NCI-H146 treated with DMSO at 0.1 percent for 48 hours (cell line): ENCODE results near the gene HOMER2.
"Not testable (repeated sequence)": the region's sequence is repeated elsewhere in the genome, so short reads cannot be mapped to it uniquely, and the experiment has no call there.

Experiments used
- DNase-seq: peaks from one replicate; lab custom pipeline; 2025; ENCODE audit not compliant: unreplicated experiment; lab: John Stamatoyannopoulos, UW

The HOMER2 gene

GRCh38 chr15:82898961-82899360, 53.6 kb downstream of the HOMER2 start:
- no peak for DNase-seq

GRCh38 chr15:82895983-82896382, 56.5 kb downstream of the HOMER2 start:
- no peak for DNase-seq

DNA sequence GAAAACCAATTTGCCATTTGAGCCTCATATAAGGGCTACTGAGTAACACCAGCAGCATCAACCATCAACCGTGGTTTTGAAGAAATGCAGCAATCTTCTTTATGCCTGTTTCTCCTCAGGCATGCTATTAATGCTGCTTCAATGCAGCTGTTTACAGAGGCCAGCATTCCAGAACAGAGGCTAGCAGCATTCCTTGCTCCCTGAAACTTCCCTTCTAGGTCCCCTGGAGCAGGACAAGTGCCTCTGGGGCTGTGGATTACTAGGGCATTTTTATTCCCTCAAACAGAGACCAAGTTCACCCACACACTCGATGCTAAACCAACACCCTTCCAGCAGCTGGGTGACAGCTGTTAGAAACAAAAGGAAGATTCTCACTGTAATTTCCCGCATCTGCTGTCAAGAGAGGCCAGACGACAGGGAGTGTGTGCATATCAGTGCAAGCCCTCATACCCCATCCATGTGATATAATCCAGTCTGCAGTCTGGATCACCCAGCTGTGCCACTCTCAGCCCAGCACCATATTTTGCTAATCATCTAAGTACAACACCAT, 57.5 kb downstream of the HOMER2 start:
- no peak for DNase-seq

GRCh38 chr15:82893473-82893872, 59.0 kb downstream of the HOMER2 start:
- not testable (repeated sequence) for DNase-seq

GRCh38 chr15:82892573-82892972, 59.9 kb downstream of the HOMER2 start:
- DNase-seq, result no peak

- no peak for DNase-seq
Measured at GRCh38 chr15:82890995-82891390, 61.5 kb downstream of the HOMER2 start.

DNA sequence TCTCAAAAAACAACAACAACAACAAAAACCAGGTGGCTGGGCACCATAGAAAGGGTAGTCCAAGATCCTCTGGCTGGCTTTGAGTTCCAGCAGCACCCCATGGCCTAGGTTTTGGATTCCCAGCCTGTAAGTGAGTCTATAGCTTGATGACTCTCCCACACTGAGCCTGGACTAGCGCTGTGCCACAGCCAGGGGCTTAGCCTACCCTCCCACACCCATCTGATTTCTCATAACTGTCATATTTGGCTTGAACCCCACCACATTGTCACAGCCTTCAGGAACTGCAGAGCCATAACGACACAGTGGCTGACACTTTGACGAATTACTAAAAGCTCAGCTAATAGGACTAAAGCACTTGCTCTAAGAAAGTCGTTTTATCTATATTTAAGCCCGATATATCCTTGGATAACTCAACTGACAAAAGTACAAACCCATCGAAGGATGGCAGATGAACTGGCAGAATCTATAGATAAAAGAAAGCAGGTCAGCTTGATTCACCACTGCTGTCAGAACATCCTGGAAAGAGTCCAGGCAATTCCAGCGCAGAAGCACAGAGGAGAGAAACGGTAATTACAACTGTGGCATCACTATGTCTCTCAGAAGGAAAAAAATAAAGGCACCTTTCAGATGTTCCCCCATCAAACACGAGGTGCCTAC, 62.1 kb downstream of the HOMER2 start:
- DNase-seq, result no peak

DNA sequence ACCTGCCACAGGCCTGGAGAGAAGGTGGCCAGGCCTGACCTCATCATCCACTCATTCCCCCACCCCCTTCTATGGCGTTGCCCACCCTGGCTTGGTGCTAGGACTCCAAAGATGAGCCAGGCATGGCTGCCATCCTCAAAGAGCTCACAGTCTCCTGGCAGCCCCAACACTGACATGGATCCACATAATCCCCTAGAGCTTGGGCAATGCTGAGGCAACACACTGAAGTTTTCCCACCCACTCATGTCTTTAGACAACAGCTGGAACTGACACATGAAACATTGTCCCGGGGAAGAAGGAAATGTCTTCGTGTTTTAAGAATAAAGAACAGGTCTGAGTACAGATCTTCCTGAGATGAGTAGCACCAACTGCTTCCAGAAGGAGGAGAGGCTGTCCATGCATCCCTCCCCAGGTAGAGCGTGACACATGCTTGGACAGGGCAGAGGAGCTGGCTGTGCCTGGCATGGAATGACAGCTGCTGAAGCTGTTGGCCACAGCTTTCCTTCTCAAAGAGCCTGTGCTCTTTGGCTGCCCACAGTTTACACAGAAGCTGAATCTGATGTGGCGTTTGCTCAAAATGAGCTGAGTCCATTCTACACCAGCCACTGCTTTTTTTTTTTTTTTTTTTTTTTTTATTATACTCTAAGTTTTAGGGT, 70.1 kb downstream of the HOMER2 start:
- DNase-seq, result no peak

DNA sequence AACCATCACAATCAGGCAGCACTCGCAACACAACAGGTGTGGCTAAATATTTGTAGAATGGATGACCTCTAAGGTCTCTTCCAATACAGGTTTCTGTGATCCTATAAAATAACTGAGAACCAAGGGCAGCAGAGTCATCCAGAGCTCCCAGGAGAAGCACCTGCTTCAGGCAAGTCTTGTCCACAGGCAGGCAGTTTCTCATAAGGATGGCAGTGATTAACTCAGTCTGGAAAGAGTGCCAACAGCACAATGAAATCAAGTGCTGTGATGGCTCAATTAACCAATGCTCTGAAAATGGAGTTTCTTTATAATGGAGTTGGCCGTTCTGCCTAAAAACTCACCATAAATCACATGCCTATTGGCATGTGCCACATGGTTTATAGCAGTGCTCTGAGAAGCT, 70.8 kb downstream of the HOMER2 start:
- no peak for DNase-seq

DNA sequence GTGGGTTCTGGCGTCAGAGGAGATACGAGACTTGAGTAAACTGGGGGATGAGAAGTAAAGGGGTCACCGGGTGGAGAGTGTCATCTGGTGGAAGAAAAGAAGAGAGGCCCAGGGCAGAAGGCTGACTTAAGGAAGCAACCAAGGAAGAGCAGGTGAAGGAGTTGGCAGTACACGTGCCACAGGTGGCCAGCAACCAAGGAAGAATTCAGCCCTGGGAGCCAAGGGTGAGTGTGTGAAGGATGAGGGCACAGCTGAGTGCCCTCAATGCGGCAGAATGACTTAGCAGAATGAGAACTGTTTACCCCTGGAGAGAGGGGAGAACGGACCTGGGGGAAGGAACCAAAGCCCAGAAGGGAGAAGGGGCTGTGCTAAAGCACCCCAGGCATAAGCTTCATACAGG, 71.8 kb downstream of the HOMER2 start:
- no peak for DNase-seq

DNA sequence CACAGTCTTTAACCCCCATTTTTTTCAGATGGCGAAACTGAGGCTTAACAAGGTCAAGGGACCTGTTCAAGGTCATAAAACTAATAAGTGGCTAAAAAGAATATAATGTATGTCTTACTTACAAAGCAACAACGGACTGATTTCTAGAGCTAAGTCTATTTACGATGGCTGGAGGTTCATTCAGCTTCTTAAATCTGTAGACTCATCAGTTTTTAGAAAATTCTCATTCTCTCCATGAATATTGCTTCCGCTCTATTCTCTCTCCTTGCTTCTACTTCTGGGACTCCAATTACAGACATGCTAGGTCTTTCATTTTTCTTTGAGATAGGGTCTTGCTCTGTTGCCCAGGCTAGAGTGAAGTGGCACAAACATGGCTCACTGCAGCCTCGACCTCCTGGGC, 74.2 kb downstream of the HOMER2 start:
- no peak for DNase-seq

- no peak for DNase-seq
Measured at GRCh38 chr15:82877825-82878224, 74.7 kb downstream of the HOMER2 start.

DNA sequence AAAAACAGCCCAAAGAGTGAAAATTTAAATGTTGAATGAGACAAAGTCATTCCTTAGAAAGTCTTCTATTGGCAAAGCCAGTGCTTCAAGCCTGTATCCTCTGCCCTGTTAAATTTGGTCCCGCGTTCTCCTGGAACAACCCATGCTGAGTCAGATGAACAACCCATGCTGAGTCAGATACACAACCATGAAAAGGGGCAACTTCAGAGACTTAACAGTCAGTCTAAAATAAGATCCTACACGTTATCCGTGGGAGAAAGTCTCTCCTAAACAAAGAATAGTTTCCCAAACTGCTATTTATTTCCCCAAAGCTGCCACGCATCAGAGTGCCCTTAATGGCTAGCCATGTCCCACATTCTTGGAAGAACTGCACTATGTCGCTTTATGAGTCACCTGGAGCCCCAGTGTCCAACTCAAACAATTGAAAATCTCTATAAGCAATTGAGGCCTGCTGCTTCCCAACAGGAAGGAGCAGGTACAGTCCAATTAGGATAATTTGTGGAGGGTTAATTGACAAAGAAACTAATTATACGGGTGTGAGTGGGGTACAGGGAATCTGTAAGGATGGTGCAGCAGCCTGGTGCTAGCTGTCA, 77.0 kb downstream of the HOMER2 start:
- DNase-seq, result no peak

- no peak for DNase-seq
Measured at GRCh38 chr15:82874961-82875360, 77.6 kb downstream of the HOMER2 start.

GRCh38 chr15:82874267-82874666, 78.3 kb downstream of the HOMER2 start:
- no peak for DNase-seq

- no peak for DNase-seq
Measured at GRCh38 chr15:82873000-82873680, 79.4 kb downstream of the HOMER2 start.

DNA sequence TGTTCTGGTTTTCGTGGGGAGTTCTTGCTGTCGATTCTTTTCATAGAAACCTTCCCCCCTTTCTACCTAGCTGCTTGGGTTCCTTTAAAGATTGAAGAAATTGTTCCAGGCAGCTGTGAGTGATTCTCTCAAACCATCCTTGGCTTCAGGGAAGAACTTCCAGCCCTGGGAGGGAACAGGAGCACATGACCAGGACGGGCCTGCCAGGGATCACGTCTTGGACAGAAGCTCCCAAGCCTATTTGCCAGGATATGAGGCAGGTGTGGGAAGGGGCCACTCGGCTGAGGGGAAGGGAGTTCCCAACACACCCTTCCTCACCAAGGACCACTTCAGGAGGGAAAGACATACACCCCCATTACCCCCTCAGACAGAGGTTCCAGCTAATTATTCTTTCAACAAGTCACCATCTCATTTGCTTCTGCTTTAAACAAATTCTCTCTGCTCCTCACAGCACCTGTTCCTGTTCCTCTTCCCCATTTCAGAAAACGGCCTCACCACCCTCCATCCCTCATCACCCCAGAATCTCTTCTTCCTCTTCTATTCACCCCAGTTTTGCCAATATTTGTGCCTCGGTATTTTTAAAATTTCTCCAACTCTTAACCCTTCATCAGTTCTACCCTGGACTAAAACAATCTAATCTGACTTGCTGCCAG, 80.6 kb downstream of the HOMER2 start:
- no peak for DNase-seq

DNA sequence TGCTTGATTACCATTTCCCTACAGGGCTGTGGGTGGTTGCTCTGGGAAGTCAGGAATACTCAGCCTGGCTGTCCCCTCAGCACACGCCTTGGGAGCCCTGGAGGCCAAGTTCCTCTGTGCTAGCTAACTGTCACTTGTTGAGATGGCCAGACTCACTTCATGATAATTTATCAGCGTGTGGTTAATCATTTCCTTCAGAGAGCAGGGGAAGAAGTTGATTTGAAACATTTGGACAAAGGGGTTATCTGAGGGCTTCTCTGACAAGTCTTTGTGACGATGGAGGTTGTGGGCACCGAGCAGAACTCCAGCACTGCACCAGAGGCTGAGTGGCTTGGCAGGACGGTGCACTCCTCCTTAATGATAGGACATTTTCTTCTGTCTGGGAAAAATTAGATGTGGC, 81.2 kb downstream of the HOMER2 start:
- no peak for DNase-seq

GRCh38 chr15:82870727-82871320, 81.7 kb downstream of the HOMER2 start:
- DNase-seq, result no peak

GRCh38 chr15:82865981-82866380, 86.5 kb downstream of the HOMER2 start:
- not testable (repeated sequence) for DNase-seq

GRCh38 chr15:82865581-82865980, 86.9 kb downstream of the HOMER2 start:
- DNase-seq, result not testable (repeated sequence)
